GM12872 (cell line): ENCODE measurements around the gene ARSI.

Source experiments
- TF ChIP-seq, protein P1 (sequence below): IDR thresholded peaks from 3 replicates; pipeline ENCODE4 v1.5.1; 2011; ENCODE audit warnings: low read depth, mild to moderate bottlenecking, low read length, moderate library complexity; ENCODE audit not compliant: insufficient read depth

The ARSI gene

GRCh38 chr5:150247726-150248125, 55.0 kb downstream of the ARSI start:
- TF ChIP-seq, protein P1, sequence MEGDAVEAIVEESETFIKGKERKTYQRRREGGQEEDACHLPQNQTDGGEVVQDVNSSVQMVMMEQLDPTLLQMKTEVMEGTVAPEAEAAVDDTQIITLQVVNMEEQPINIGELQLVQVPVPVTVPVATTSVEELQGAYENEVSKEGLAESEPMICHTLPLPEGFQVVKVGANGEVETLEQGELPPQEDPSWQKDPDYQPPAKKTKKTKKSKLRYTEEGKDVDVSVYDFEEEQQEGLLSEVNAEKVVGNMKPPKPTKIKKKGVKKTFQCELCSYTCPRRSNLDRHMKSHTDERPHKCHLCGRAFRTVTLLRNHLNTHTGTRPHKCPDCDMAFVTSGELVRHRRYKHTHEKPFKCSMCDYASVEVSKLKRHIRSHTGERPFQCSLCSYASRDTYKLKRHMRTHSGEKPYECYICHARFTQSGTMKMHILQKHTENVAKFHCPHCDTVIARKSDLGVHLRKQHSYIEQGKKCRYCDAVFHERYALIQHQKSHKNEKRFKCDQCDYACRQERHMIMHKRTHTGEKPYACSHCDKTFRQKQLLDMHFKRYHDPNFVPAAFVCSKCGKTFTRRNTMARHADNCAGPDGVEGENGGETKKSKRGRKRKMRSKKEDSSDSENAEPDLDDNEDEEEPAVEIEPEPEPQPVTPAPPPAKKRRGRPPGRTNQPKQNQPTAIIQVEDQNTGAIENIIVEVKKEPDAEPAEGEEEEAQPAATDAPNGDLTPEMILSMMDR, result no peak

DNA sequence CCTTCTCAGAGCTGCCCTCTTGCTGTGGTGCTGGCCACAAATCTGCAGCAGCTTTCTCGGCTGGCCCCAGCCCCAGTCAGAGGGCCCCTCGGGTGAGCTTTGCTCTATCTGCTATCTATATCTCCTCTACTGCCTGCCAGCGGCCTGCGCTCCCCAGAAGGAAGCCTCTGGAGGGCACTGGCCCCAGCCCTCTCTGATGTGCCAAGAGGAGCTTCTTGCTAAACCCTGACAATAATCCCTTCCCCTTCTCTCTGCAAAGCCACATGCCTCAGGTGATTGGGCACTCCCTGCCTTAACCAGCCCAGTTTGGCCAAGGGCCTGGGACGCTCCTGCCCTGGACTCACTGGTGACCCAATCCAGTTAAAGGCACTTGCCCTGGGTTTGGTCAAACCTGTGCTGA, 55.9 kb downstream of the ARSI start:
- TF ChIP-seq, protein P1, result no peak

DNA sequence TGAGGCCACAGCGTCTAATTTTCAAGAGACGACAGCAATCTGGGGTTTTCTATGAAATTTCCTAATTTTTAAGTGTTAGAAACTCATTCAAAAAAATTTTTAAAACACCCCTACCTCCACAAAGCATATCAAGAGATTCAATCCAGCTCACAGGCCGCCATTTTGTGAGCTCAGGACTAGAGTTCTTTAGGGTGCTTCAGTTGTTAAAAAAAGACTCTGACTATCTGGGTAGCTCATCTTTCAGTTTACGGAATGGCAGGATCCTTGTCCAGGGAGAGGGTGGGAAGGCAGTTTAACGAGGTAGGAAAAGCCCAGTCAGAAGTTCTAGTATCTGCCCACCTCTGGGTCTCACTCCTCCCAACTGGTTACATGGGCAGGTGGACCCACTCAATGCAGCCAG, 56.3 kb downstream of the ARSI start:
- TF ChIP-seq, protein P1, result no peak
